HS-5 (cell line): Measurements from ENCODE around the gene JAZF1.
"Not testable (repeated sequence)": the region's sequence is repeated elsewhere in the genome, so short reads cannot be mapped to it uniquely, and the experiment has no call there.

Experiments
- DNase-seq: peaks from one replicate; pipeline ENCODE4 v3.0.0-alpha.2; 2012; ENCODE audit warnings: low read depth

Gene JAZF1

DNA sequence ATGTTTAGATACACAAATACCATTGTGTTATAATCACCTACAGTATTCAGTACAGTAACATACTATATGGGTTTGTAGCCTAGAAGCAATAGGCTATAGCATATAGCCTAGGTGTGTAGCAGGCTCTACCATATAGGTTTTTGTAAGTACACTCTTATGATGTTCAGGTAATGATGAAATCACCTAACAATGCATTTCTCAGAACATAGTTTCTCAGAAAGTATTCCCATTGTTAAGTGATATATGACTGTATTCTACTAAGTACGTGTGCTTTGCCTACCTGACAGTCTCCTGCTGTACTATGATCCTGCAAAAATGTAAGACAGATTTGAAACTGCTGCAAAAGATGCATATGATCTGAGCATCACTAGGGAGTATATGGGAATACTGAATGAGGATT, 137.9 kb downstream of the JAZF1 start:
- no peak for DNase-seq

DNA sequence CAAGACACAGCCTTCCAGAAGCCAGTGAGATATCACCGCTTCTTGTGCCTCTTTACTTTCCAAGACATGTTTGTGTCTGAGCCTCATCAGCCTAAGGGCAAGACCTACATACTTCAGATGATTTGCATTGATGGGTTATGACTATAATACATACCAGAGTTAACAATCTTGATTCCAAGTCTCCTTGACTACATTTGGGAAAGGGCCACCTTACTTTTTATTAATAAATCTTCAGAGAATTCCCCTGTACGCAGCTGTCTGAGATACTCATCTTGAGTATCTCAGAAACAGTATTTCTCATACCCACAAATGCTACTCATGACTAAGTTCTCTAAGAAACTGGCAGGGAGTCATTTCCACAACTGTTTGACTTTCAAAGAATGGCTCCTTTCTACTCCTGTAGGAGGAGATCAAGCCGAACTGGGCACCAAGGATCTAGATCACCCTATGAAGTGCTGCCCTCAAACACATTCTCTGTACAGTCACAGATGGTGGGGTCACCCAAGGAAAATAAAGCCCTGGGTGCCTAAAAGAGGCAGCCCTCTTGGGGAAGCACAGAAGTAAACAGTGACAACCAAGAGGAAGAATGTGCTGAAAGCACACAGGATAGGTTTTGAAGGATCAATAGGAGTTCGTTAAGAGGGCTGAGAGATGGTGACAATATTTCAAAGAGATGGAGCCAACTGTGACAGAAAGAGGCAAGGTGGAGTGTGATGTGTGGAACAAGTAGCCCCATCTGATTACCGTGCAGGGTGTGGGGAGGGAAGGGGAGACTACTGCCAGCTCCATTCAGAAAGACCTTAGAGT, 138.9 kb downstream of the JAZF1 start:
- peak; percentile 98 for DNase-seq

GRCh38 chr7:28038175-28038797, 142.3 kb downstream of the JAZF1 start:
- DNase-seq: no peak

DNA sequence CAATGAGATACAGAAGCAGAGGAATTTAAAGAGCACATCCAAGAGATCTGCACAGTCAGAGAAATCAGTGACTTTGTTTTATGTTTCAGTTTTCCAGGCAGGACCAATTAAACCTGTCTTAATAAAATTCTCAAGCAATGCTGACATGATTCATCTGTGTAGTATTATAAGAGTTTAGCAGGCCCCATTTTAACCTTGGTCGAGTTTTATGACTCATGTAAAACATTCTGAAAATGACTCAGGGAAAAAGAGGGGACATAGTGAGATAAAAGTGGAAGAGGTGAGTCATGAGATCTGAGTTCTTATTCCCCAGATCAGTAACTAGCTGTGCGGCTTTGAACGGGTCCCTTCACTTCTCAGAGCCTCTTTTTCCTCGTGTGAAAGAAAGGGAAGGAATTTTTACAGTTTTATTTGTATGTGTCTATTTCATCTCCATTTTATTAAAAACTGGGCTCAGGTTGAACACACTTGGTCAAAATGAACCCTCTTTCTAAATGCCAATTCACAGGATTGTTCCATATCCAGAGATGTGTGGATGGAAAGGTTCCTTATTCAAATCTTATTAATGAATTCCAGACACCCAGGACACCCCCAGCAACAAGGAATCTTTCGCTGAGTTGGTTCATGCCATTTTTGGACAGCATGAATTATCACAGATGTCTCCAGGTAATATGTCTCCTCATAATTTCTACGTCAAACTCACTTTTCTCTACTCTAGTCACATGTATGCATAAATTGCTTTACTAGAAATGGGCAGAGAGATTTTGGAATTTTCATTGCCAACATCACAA, 143.2 kb downstream of the JAZF1 start:
- DNase-seq: peak; percentile 99

GRCh38 chr7:28036696-28037095, 143.9 kb downstream of the JAZF1 start:
- DNase-seq: no peak

DNA sequence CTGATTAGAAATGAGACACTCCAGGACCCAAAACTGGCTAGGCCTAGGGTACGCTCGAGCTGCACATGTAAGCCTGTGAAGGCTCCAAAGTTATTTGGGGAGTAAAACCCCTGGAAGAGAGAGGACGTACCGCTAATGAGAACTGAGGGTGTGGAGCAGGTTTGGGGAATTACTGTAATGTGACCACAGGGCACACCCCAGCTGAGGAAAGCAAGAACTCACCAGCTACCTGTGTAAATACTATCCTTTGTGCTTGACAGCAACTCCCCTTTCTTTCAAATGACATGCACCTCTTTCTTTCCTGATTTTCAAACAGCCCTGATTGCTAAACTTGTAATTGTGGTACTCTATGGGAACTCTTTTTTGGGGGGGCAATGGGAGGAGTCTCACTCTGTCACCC, 147.2 kb downstream of the JAZF1 start:
- no peak for DNase-seq

- DNase-seq: no peak
These were observed 147.7 kb downstream of the JAZF1 start for GRCh38 chr7:28032738-28033380.

DNA sequence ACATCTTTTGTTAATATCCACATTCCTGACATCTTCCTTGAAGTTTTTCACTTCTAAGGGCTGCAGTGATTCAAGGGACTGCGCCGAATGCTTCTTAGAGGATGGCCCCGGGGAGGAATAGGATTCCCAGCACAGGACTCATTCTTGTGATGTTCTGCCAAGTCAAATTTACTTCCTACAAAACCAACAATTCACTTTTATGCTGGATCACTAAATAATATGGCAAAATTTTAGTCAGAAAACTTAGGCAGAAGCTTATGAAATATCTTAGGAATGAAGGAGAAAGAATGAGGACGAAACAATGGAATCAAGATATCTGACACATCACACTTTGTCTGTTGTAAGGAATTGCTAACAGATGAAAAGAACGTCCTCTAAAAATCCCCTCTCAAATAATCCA, 151.5 kb downstream of the JAZF1 start:
- no peak for DNase-seq

DNA sequence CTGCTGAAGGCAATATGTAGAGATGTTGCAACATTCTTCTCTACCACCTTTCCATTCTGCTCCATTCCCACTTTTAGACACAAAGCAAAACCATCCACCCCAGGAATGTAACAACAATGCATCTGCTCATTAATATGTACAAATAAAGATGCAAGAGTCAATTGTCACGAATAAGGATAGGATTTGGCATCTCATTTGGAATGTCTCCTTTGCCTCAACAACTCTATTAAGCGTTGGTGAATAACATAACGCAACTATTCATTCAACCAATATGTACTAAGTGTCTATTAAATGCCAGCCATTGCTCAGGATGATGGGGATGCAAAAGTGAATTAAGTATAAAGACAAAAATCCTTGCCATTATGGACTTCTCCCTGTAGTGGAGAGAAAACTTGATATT, 152.1 kb downstream of the JAZF1 start:
- DNase-seq: no peak

- no peak for DNase-seq
These were observed 154.4 kb downstream of the JAZF1 start for GRCh38 chr7:28026237-28026636.

DNA sequence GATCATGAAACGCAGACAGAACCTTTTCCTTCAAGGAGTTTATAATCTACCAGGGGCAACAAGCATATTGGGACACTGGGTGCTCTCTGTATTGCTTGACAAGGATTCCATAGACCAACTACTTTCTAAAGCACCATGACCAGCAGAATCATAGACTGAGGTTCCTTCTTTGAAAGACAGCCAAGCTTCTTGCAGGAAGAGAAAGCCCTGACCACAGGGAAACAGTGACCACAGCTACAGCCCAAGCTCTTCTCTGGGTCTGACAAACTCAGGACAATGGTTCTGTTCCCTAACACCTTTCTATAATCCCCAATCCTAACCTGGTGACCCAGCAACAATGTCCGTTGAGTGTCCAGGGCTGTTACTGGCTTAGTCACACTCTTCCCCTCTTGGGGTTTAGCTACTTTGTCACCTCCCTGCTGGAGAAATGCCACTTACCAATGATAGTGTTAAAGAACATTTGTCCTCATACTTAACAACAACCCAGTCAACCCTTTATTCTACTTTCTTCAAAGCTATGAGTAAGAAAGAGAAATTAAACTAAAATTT, 155.7 kb downstream of the JAZF1 start:
- no peak for DNase-seq

GRCh38 chr7:28020302-28020940, 160.2 kb downstream of the JAZF1 start:
- peak; percentile 73 for DNase-seq

DNA sequence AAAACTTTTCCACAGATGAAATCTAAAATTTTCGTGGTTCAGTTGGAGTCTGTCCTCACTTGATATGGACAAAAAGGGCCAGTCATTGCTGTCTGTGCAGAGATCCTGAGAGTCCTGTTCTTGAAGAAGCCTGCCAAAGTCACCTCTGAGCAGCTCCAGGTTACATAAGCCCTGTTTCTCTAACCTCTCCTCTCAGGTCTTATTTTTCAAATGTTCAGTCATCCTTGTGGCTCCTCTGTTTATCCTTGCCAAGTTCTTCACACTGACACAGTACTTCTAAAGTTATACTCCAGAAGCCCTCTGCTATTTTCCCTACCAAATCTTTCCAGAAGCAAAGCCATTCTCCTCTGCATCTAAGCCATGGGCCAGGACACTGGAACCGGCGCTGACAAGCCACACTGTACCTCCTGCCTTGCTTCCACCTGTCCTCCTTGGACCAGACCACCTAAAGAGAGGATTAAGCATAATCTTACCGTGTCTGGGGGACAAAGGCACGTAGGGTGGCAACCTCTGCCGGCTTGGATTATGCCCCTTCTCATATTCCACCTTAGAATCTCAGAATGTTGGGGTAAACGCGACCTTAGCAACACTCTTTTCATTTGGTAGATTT, 161.6 kb downstream of the JAZF1 start:
- no peak for DNase-seq

DNA sequence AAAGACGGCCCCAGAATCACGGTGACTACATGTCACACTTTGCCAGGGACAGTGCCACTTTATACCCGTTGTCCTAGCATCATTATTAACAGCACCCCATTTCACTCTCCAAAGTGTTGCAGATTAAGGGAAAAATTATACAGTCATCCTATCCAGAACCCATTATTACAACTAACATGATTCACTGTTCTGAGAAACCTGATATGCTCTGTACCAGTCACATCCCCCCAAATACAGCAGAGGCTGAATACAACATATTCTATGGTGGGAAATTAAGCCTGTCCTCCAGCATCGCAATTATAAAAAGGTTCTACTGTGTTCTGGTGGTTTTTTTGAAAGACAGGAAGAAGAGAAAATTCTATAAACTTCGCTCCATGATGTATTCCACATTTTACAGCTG, 162.1 kb downstream of the JAZF1 start:
- DNase-seq: no peak

- no peak for DNase-seq
These were observed 162.6 kb downstream of the JAZF1 start for GRCh38 chr7:28018020-28018419.

- peak; percentile 54 for DNase-seq
These were observed 163.2 kb downstream of the JAZF1 start for GRCh38 chr7:28017372-28017771.

GRCh38 chr7:28016297-28016696, 164.3 kb downstream of the JAZF1 start:
- no peak for DNase-seq

- no peak for DNase-seq
These were observed 165.4 kb downstream of the JAZF1 start for GRCh38 chr7:28015169-28015568.

DNA sequence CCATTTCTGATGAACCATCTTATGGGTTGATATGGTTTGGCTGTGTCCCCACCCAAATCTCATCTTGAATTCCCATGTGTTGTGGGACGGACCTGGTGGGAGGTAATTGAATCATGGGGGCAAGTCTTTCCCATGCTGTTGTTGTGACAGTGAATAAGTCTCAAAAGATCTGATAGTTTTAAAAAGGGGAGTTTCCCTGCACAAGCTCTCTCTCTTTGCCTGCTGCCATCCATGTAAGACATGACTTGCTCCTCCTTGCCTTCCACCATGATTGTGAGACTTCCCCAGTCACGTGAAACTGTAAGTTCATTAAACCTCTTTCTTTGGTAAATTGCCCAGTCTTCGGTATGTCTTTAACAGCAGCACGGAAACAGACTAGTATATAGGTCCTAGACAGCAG, 166.3 kb downstream of the JAZF1 start:
- not testable (repeated sequence) for DNase-seq

DNA sequence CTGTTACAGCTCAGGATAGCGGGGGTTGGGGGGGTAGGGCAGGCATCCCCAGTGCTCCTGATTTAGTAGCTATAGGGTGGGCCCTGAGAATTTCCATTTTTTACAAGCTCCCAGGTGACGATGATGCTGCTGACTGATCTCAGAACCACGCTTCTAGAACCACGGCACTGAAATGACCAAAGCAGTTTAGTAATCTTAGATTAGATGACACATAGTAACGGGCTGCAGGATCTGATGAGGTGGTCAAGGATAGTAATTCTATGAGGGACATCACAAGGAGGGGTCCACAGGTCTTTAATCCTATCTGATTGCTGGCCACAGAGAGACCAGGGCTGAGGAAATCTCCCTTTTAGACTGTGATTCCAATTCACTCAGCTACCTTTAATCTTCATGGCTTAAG, 167.2 kb downstream of the JAZF1 start:
- no peak for DNase-seq

DNA sequence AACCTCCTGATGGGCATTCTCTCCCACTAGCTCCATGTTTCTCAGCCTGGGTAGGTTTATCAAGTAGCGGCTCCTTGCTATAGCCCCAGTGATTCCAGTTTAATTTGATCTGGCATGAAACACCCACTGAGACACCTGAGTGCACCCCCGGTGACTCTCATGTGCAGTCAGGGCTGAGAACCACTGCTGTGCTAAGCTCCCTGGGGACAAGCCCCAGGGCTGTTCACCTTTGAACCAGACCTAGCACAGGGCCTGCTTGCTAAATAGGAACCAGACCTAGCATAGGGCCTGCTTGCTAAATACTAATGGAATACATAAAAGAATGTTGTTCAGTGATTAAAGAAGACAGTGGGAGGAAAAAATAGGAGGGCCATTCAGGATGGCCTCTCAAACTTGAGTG, 167.6 kb downstream of the JAZF1 start:
- no peak for DNase-seq
